GM12873 (cell line): ENCODE measurements around the gene TIAL1.

ENCODE experiments used
- CTCF ChIP-seq: IDR thresholded peaks from 2 replicates; pipeline ENCODE4 v1.5.1; 2012; ENCODE audit warnings: low read depth, mild to moderate bottlenecking, moderate library complexity, low read length, control low read depth; ENCODE audit not compliant: insufficient read depth; ENCODE audit errors: missing control alignments

Gene TIAL1

GRCh38 chr10:119596537-119597404, at the start of gene TIAL1:
TSS of gene TIAL1 (minus strand) at chr10:119596964. CDS start at chr10:119596465, 499 bp downstream.
- no peak for TF ChIP-seq CTCF

GRCh38 chr10:119644994-119645393, 48.2 kb upstream of the TIAL1 start:
- TF ChIP-seq CTCF, result no peak

- TF ChIP-seq CTCF, result peak; percentile 31
These were observed 47.5 kb upstream of the TIAL1 start for GRCh38 chr10:119644205-119644814.

GRCh38 chr10:119643306-119644204, 46.8 kb upstream of the TIAL1 start:
- TF ChIP-seq CTCF, result no peak

GRCh38 chr10:119642556-119643111, 45.9 kb upstream of the TIAL1 start:
- TF ChIP-seq CTCF, result no peak

- no peak for TF ChIP-seq CTCF
These were observed 44.2 kb upstream of the TIAL1 start for GRCh38 chr10:119640875-119641526.
